ENCODE results near the gene ZNF71. TPM values are rescaled to one million over a fixed set of nuclear protein-coding genes. Genes with fewer than 3 reads are reported as not detected.

Gene ZNF71
- total and polyA plus RNA-seq, 2 of the 8 experiments (the other 6 are each of a cell fraction or from before 2014, with no cell fraction given), result 8.2 to 12.4 TPM

DNA sequence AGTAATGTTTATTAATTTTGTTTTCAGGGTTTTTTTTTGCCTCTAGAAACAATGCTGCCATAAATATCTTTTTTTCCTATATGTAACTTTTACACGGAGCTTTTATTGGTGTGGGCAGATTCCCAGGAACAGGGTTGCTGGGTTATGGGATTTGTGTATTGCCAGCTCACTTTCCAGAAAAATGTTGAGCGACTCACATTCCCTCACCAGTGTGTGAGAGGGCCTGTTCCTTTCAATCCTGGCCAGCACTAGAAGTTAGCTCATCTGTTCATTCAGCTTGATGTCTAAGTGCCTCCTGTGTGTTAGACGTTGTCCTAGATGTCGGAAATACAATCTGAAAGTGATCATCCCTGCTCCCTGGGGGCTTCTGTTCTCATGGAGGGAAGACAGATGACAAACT lies 2.6 kb downstream of the ZNF71 start:
- H3K27me3 ChIP-seq (replicated peaks in 1 of 4; ENCODE audit: control insufficient read depth in 3 of 4, extremely low read depth in 1 of 4, insufficient read depth in 3 of 4, low read length in 3 of 4), result no peaks in the 10 kb centered on the region
- CTCF ChIA-PET (ENCODE audit: partially characterized antibody), result no interaction called here
- H4K8ac ChIP-seq (ENCODE audit: extremely low read depth, insufficient read depth, low read length), result no peak overlapping the region
- no peak overlapping the region for H3K23ac ChIP-seq (ENCODE audit: insufficient read length)
- TF ChIP-seq TEAD4 (IDR thresholded peaks at IDR 0.05; ENCODE audit: low read depth, low read length) (no peak), USF2 (IDR thresholded peaks at IDR 0.05; ENCODE audit: low read length) (no peak), SRF (IDR thresholded peaks at IDR 0.05; ENCODE audit: low read depth, low read length) (no peak)
- H3K27ac ChIP-seq (ENCODE audit: low read depth, low read length), result no peak overlapping the region
- peaks cover 0 to 10% (median 4%) of the 10 kb centered on the region in 4 experiments; a peak in 5 of 8 replicates for H3K36me3 ChIP-seq (ENCODE audit: control insufficient read depth in 2 of 4, insufficient read depth in 4 of 4, low read length in 3 of 4)
- H2BK12ac ChIP-seq (ENCODE audit: low read depth, low read length), result no peak overlapping the region
- H4K20me1 ChIP-seq (replicated peaks in 1 of 2; ENCODE audit: control insufficient read depth in 1 of 2, insufficient read depth in 2 of 2, low read length in 2 of 2), result peaks cover 0 to 6% of the 10 kb centered on the region in 2 experiments
- no peak overlapping the region for H4K5ac ChIP-seq (ENCODE audit: insufficient read length, low read depth, low read length)
- FAIRE-seq, result no peak
- WGBS, 2 experiments (ENCODE audit: extremely low coverage in 1 of 2, insufficient coverage in 1 of 2, insufficient read length in 1 of 2, insufficient replicate concordance in 2 of 2, low coverage in 1 of 2, low lambda C conversion rate in 2 of 2, missing lambda C conversion rate in 1 of 2), result 97% methylated on average over 4 of the region's 4 CpGs; no CpG with 5 or more reads in 1 of the 2 experiments
- H2BK20ac ChIP-seq (ENCODE audit: low read length), result no peak overlapping the region
- H3K56ac ChIP-seq (replicated peaks; ENCODE audit: insufficient read length, low read depth, low read length), result no peak overlapping the region
- no peak overlapping the region for H2BK120ac ChIP-seq (replicated peaks; ENCODE audit: low read depth, low read length)
- POLR2A ChIA-PET (ENCODE audit: partially characterized antibody), result no interaction called here
- 0 out of 4 replicates have a peak, but pooled peaks cover 0 to 7% of the 10 kb centered on the region in 2 experiments for H3K9me3 ChIP-seq (ENCODE audit: insufficient read depth in 2 of 2, low read depth in 1 of 2, low read length in 1 of 2)
- H3K4me2 ChIP-seq (ENCODE audit: insufficient read depth in 1 of 2, low read depth in 2 of 2, low read length in 2 of 2), result no peak overlapping the region
- H2AK5ac ChIP-seq (ENCODE audit: low read depth, low read length), result no peak overlapping the region
- no peak overlapping the region for H2BK5ac ChIP-seq (ENCODE audit: low read depth, low read length)
- H4K91ac ChIP-seq (replicated peaks; ENCODE audit: insufficient read length, low read length), result no peak overlapping the region
- no peak overlapping the region for H3K14ac ChIP-seq (ENCODE audit: insufficient read length)
- peaks cover 0 to 31% of the 10 kb centered on the region in 2 experiments; a peak in 2 of 4 replicates for H3K79me2 ChIP-seq (ENCODE audit: control insufficient read depth in 1 of 2, insufficient read depth in 2 of 2, low read length in 2 of 2)
- no peak overlapping the region for H3K9ac ChIP-seq (replicated peaks in 1 of 4; ENCODE audit: extremely low read depth in 1 of 4, low read depth in 3 of 4, low read length in 3 of 4)
- no peak overlapping the region for H3K18ac ChIP-seq (ENCODE audit: extremely low read depth, low read length)
- H3K4me3 ChIP-seq (ENCODE audit: extremely low read depth in 1 of 4, insufficient read depth in 2 of 4, low read depth in 3 of 4, low read length in 4 of 4), result no peak overlapping the region
- H3K4me1 ChIP-seq (replicated peaks in 1 of 4; ENCODE audit: control insufficient read depth in 3 of 4, insufficient read depth in 4 of 4, low read length in 3 of 4), result peaks cover 0 to 3% (median 1%) of the 10 kb centered on the region in 4 experiments; a peak in 2 of 7 replicates
- H2BK15ac ChIP-seq (ENCODE audit: low read length), result no peak overlapping the region
- H3K4ac ChIP-seq (replicated peaks; ENCODE audit: insufficient read length, low read depth, low read length), result no peak overlapping the region
- H3K79me1 ChIP-seq (ENCODE audit: low read depth, low read length), result peaks cover 10% of the 10 kb centered on the region
- H2AFZ ChIP-seq (ENCODE audit: low read length), result no peak overlapping the region
- DNase-seq (ENCODE audit: low read depth in 1 of 2, low spot score in 2 of 2), result no peak
- peaks cover 14% of the 10 kb centered on the region for H3K23me2 ChIP-seq (ENCODE audit: low read depth, low read length)

All from H1 (cell line).